IMR-90 (cell line): ENCODE results near the gene DDC. TPM values are rescaled to one million over a fixed set of nuclear protein-coding genes. Genes with fewer than 3 reads are reported as not detected.

Experiments
- ATAC-seq: fragments of 200-7000 bp; cut with Tn5 transposase; 2 replicates; pipeline ENCODE4 v1.9.1; 2020; ENCODE audit warnings: low read depth, mild to moderate bottlenecking, moderate library complexity
- BruUV-seq: library from RNA; stranded (reverse); fragments of 400-500 nt; replicated peaks from 2 replicates; lab custom pipeline; 2021; lab: Mats Ljungman, UMichigan
- CTCF ChIA-PET: fragments of 300-600 bp; formaldehyde crosslinking; extraction: SDS; loops from one replicate; lab custom pipeline; 2021; ENCODE audit warnings: antibody characterized with exemption; lab: Yijun Ruan, JAX
- POLR2A ChIA-PET: fragments of 300-600 bp; sonication (Branson Sonifier 250); formaldehyde crosslinking; loops from one replicate; lab custom pipeline; 2022; ENCODE audit warnings: antibody characterized with exemption; ENCODE audit not compliant: unreplicated experiment; lab: Charles Lee
- DNase-seq: peaks from one replicate; pipeline ENCODE4 v3.0.0; 2013
- H2AFZ ChIP-seq: replicated peaks from 2 replicates; pipeline ENCODE3; 2013; ENCODE audit warnings: low read length, mild to moderate bottlenecking; ENCODE audit not compliant: poor library complexity
- H2AK5ac ChIP-seq: 2 replicates; pipeline ENCODE4 v1.6.1; 2013; ENCODE audit warnings: low read depth, low read length, inconsistent platforms
- H2AK9ac ChIP-seq: replicated peaks from 2 replicates; pipeline ENCODE3; 2013; ENCODE audit warnings: mild to moderate bottlenecking, low read depth, low read length, moderate library complexity; ENCODE audit not compliant: poor library complexity
- H2BK120ac ChIP-seq: 2 replicates; pipeline ENCODE4 v1.6.1; 2013; ENCODE audit warnings: low read depth, low read length, inconsistent platforms
- H2BK15ac ChIP-seq: 3 replicates; pipeline ENCODE4 v1.6.1; 2013; ENCODE audit warnings: low read depth, low read length, inconsistent platforms
- H2BK20ac ChIP-seq: 2 replicates; pipeline ENCODE4 v1.6.1; 2013; ENCODE audit warnings: low read depth, mild to moderate bottlenecking, inconsistent platforms, low read length, moderate library complexity
- H2BK5ac ChIP-seq: 2 replicates; pipeline ENCODE4 v1.6.1; 2013; ENCODE audit warnings: mild to moderate bottlenecking, low read depth, low read length, inconsistent platforms; ENCODE audit not compliant: poor library complexity, severe bottlenecking
- H3K14ac ChIP-seq: replicated peaks from 2 replicates; pipeline ENCODE4 v1.6.1; 2013; ENCODE audit warnings: low read depth, low read length, inconsistent platforms
- H3K18ac ChIP-seq: 2 replicates; pipeline ENCODE4 v1.6.1; 2013; ENCODE audit warnings: low read depth, low read length, control low read depth
- H3K23ac ChIP-seq: 2 replicates; pipeline ENCODE4 v1.6.1; 2013; ENCODE audit warnings: low read depth, low read length, inconsistent platforms
- H3K27ac ChIP-seq: 2 replicates; pipeline ENCODE4 v1.5.1; 2013; ENCODE audit warnings: mild to moderate bottlenecking, control low read depth, low read length; ENCODE audit not compliant: insufficient read depth
- H3K27me3 ChIP-seq: 2 replicates; pipeline ENCODE4 v1.6.1; 2013; ENCODE audit warnings: low read length; ENCODE audit not compliant: control insufficient read depth, insufficient read depth
- H3K36me3 ChIP-seq: 2 replicates; pipeline ENCODE4 v1.6.1; 2013; ENCODE audit warnings: low read length, mixed read lengths; ENCODE audit not compliant: control insufficient read depth, insufficient read depth
- H3K4ac ChIP-seq: 2 replicates; pipeline ENCODE4 v1.6.1; 2013; ENCODE audit warnings: low read depth, low read length, inconsistent platforms
- H3K4me1 ChIP-seq: 2 replicates; pipeline ENCODE4 v1.6.1; 2013; ENCODE audit warnings: low read length, mixed read lengths; ENCODE audit not compliant: control insufficient read depth, insufficient read depth
- H3K4me2 ChIP-seq: 2 replicates; pipeline ENCODE4 v1.6.1; 2013; ENCODE audit warnings: low read depth, mild to moderate bottlenecking, control low read depth, low read length, moderate library complexity
- H3K4me3 ChIP-seq: 2 replicates; pipeline ENCODE4 v1.5.1; 2013; ENCODE audit warnings: low read depth, mild to moderate bottlenecking, control low read depth, low read length, moderate library complexity; ENCODE audit not compliant: insufficient read depth
- H3K56ac ChIP-seq: 2 replicates; pipeline ENCODE4 v1.6.1; 2013; ENCODE audit warnings: low read length, inconsistent platforms; ENCODE audit not compliant: insufficient read depth; ENCODE audit errors: extremely low read depth
- H3K79me1 ChIP-seq, 2 experiments: 2 replicates each; pipeline ENCODE4 v1.6.1; 2013; ENCODE audit warnings: low read length in 2 of 2, inconsistent platforms in 1 of 2, low read depth in 1 of 2
- H3K9ac ChIP-seq: 2 replicates; pipeline ENCODE4 v1.6.1; 2013; ENCODE audit warnings: low read depth, low read length, control low read depth
- H3K9me1 ChIP-seq: 2 replicates; pipeline ENCODE4 v1.6.1; 2013; ENCODE audit warnings: low read length, inconsistent platforms; ENCODE audit not compliant: insufficient read depth
- H3K9me3 ChIP-seq: 2 replicates; pipeline ENCODE4 v1.6.1; 2013; ENCODE audit warnings: low read length; ENCODE audit not compliant: control insufficient read depth, insufficient read depth
- H4K20me1 ChIP-seq: 2 replicates; pipeline ENCODE4 v1.6.1; 2013; ENCODE audit warnings: low read length, inconsistent platforms; ENCODE audit not compliant: insufficient read depth
- H4K5ac ChIP-seq: 2 replicates; pipeline ENCODE4 v1.6.1; 2013; ENCODE audit warnings: mild to moderate bottlenecking, low read depth, low read length, control low read depth
- H4K8ac ChIP-seq, 2 experiments: 2 replicates each; pipeline ENCODE4 v1.6.1; 2013; ENCODE audit warnings: low read depth in 2 of 2, low read length in 2 of 2, control low read depth in 1 of 2, inconsistent platforms in 1 of 2
- H4K91ac ChIP-seq: 2 replicates; pipeline ENCODE4 v1.6.1; 2013; ENCODE audit warnings: low read depth, low read length, inconsistent platforms; ENCODE audit not compliant: insufficient read depth
- CEBPB ChIP-seq: IDR thresholded peaks from 2 replicates; pipeline ENCODE4 v1.6.1; 2012; ENCODE audit warnings: low read depth, low read length, improper control_type of control experiment
- FOS ChIP-seq: fragments of 150-350 bp; IDR thresholded peaks from 2 replicates; pipeline ENCODE4 v1.6.1; 2016; ENCODE audit warnings: low read depth, low read length
- MAFK ChIP-seq: IDR thresholded peaks from 2 replicates; pipeline ENCODE4 v1.6.1; 2012; ENCODE audit warnings: low read depth, low read length, improper control_type of control experiment
- RAD21 ChIP-seq: IDR thresholded peaks from 2 replicates; pipeline ENCODE4 v1.6.1; 2012; ENCODE audit warnings: low read length, improper control_type of control experiment
- WGBS, 2 experiments: methylation state at CpG; one replicate each; pipeline versions ENCODE4 v1.1.5 to v1.1.7; 2013; ENCODE audit warnings: missing lambda C conversion rate in 2 of 2; ENCODE audit not compliant: insufficient read length in 1 of 2; ENCODE audit errors: extremely low coverage in 2 of 2; 5-methylcytosine and 5-hydroxymethylcytosine counted together
- dilution Hi-C: fragments of 300-500 bp; cut with HindIII; formaldehyde crosslinking; loops from one replicate; pipeline ENCODE4 v1.14.3; 2018; ENCODE audit warnings: low sequenced_read_pairs; ENCODE audit not compliant: unreplicated experiment
- in situ Hi-C: fragments of 300-500 bp; cut with MboI; formaldehyde crosslinking; loops from 3 replicates; pipeline ENCODE4 v1.14.3; 2019; ENCODE audit warnings: low sequenced_read_pairs, inconsistent platforms, mixed read lengths
- intact Hi-C: fragments of 100-400 bp; cut with micrococcal nuclease; formaldehyde crosslinking; loops from 2 replicates; pipeline ENCODE4 v1.10.0; 2022
- polyA plus RNA-seq, 3 experiments: library from polyadenylated mRNA; depleted of rRNA; stranded (reverse); fragments of >200 nt; gene quantifications; 2 replicates each; pipeline ENCODE4 v1.2.3, GENCODE V29; 2012; ENCODE audit warnings: low replicate concordance in 1 of 3
- total RNA-seq: library from RNA; depleted of rRNA; stranded (reverse); fragments of >200 nt; gene quantifications from 2 replicates; pipeline ENCODE4 v1.2.3, GENCODE V29; 2012

The DDC gene
- total and polyA plus RNA-seq, 2 of the 4 experiments (the other 2 are of a cell fraction): not detected

DNA sequence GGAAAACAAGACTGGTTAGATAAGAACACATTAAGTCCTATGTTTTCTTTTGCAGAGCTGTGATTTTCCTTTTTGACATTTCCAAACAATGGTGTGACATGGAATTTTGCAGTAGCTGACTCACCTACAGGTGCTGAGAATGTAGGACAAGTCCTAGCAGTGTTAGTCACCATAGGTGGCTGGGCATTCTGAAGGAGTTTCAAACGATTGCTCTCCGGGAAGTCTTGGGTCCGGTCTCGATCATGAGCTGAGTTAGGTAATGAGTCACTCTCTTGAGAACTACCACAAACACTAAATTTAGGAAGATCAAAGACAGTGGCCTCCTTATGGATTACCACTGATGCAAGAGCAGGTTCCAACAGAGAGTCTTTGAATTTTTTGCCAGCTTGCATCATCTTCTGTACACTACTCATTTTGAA, 118.7 kb downstream of the DDC start:
- no peak overlapping the region for H3K4ac ChIP-seq
- in situ Hi-C loops: no loop called here
- H2BK20ac ChIP-seq: no peak overlapping the region
- H3K4me1 ChIP-seq: no peaks in the 10 kb centered on the region
- H3K79me1 ChIP-seq: peaks cover 12 to 15% of the 10 kb centered on the region in 2 experiments
- H2AK9ac ChIP-seq: no peak overlapping the region
- H3K9me3 ChIP-seq: no peaks in the 10 kb centered on the region
- H4K20me1 ChIP-seq: no peaks in the 10 kb centered on the region
- H3K23ac ChIP-seq: no peak overlapping the region
- no peak overlapping the region for H3K4me3 ChIP-seq
- H3K56ac ChIP-seq: no peak overlapping the region
- H3K36me3 ChIP-seq: peaks cover 7% of the 10 kb centered on the region
- no CpG with 5 or more reads among the region's 4 CpGs for WGBS, 2 experiments
- intact Hi-C loops: no loop called here
- DNase-seq (peak; percentile 76), ATAC-seq (no peak)
- no peak overlapping the region for H3K27ac ChIP-seq
- no peak overlapping the region for H4K91ac ChIP-seq
- no peak overlapping the region for H3K4me2 ChIP-seq
- H4K8ac ChIP-seq: no peak overlapping the region
- no peak overlapping the region for H2AFZ ChIP-seq
- H2BK120ac ChIP-seq: no peak overlapping the region
- no TSS peak for BruUV-seq
- H3K27me3 ChIP-seq: no peaks in the 10 kb centered on the region
- H3K9ac ChIP-seq: no peak overlapping the region
- H3K18ac ChIP-seq: no peak overlapping the region
- H2BK5ac ChIP-seq: no peak overlapping the region
- H2AK5ac ChIP-seq: no peak overlapping the region
- TF ChIP-seq CEBPB (peak; percentile 77), RAD21 (no peak), MAFK (no peak), FOS (0 out of 2 replicates have a peak, but pooled peaks have one; percentile 30)
- no peak overlapping the region for H4K5ac ChIP-seq
- CTCF ChIA-PET: no interaction called here
- dilution Hi-C loops: no loop called here
- POLR2A ChIA-PET: no interaction called here
- H3K9me1 ChIP-seq: no peaks in the 10 kb centered on the region
- no peak overlapping the region for H2BK15ac ChIP-seq
- no peak overlapping the region for H3K14ac ChIP-seq
